LoVo (cell line): ENCODE data around the gene TMEM41B.
A peak's percentile ranks its signal among the peaks of the same experiment; 100 is the strongest.
"Not testable (repeated sequence)": the region's sequence is repeated elsewhere in the genome, so short reads cannot be mapped to it uniquely, and the experiment has no call there.

Experiments
- DNase-seq: peaks from one replicate; pipeline ENCODE4 v3.0.0-alpha.2; 2016; ENCODE audit warnings: low spot score

Gene TMEM41B, protein sequence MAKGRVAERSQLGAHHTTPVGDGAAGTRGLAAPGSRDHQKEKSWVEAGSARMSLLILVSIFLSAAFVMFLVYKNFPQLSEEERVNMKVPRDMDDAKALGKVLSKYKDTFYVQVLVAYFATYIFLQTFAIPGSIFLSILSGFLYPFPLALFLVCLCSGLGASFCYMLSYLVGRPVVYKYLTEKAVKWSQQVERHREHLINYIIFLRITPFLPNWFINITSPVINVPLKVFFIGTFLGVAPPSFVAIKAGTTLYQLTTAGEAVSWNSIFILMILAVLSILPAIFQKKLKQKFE

GRCh38 chr11:9314291-9315077, at the start of gene TMEM41B:
Gene TMEM41B (minus strand): TSS chr11:9314593. CDS start chr11:9314441, 152 bp downstream.
- DNase-seq: peak; percentile 97

DNA sequence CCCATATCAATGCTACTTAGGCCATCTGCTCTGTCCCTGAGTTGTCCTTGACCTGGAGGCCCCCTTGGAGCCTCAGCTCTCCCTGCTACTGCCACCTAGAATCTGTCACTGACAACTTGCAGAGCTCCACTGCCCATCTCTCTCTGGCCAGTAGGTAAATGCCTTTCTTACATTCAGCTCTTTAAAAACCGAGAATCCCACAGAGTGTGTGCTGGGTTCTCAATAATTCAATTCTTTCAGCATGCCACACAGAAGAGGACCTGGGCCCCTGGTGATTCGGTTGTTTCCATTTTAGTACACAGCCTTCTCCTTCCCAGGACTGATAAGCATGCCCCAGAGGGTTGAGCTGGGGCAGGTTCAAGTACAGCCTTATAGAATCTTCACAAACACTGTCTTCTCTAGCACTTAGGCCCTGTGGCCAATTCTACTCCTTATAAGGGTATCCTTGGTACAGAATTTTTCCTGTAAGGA, 48.0 kb upstream of the TMEM41B start:
- DNase-seq: no peak

- not testable (repeated sequence) for DNase-seq
These were observed 46.6 kb upstream of the TMEM41B start for GRCh38 chr11:9360862-9361622.

- DNase-seq: no peak
These were observed 42.6 kb upstream of the TMEM41B start for GRCh38 chr11:9357041-9357440.

DNA sequence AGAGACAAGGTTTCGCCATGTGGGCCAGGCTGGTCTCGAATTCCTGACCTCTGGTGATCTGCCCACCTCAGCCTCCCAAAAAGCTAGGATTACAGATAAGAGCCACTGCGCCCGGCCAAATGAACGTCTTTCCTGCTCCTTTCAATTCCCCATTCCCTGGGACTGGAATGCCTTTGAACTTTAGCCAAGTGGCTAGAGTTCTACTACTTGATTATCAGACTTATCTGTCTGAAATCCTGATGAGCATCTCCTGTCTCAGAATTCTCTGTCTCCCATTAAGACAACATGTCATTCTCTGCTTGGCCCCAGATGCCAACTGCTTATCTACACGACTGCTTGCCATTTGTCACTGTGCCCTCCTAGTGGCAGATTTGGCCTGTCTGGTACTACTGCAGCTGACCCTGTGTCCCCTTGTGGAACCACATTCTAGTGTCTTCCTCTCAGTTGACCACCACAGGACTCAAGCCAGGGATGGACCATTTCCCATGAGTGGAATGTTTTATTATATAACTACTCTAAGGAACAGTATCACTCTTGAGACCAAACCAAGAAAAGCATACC, 37.0 kb upstream of the TMEM41B start:
- no peak for DNase-seq

DNA sequence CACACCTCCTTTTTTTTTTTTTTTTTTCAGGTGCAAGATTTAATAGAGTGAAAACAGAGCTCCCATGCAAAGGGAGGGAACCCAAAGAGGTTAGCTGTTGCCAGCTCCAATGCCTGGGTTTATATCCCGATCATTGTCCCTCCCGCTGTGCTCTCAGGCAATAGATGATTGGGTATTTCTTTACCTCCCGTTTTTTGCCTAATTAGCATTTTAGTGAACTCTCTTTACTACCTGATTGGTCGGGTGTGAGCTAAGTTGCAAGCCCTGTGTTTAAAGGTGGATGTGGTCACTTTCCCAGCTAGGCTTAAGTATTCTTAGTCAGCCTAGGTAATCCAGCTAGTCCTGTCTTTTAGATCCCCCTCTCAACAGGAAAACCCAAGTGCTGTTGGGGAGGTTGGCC, 33.4 kb upstream of the TMEM41B start:
- DNase-seq: not testable (repeated sequence)

- DNase-seq: no peak
These were observed 32.7 kb upstream of the TMEM41B start for GRCh38 chr11:9347100-9347499.

- DNase-seq: no peak
These were observed 29.8 kb upstream of the TMEM41B start for GRCh38 chr11:9344061-9344680.

DNA sequence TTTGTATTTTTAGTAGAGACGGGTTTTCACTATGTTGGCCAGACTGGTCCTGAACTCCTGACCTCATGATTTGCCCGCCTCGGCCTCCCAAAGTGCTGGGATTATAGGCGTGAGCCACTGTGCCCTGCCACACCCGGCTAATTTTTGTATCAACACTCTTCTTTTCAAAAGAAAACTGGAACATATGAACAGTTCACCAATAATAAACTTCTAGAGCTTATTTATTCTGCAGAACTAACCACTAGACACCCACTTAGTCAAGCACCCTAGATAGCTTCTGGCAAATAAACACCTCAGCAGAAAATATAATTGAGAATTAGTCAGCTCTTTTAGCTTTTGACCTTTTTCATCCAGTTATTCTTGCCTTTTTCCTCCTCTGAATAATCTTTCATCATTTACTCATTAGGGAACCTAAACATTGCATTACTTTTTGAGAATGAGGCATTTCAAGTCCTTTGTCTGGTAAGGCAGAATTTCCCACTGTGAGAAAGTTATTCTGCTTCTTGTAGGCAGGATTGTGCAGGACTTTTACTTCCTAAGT, 27.3 kb upstream of the TMEM41B start:
- no peak for DNase-seq

DNA sequence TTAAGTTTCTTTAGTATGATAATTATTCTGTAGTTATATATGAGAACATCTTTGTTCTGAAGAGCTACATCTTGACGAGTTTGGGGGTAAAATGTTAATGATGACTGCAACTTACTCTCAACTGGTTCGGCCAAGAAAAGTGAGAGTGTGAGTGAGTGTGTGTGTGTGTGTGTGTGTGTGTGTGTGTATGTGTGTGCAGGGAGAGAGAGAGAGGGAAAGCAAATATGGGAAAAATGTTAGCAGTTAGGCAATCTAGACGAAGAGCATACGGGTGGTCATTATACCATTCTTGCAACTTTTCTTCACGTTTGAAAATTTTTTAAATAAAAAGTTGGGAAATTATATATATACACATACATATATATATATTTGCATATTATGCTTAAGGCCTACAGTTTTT, 18.3 kb upstream of the TMEM41B start:
- DNase-seq: no peak

DNA sequence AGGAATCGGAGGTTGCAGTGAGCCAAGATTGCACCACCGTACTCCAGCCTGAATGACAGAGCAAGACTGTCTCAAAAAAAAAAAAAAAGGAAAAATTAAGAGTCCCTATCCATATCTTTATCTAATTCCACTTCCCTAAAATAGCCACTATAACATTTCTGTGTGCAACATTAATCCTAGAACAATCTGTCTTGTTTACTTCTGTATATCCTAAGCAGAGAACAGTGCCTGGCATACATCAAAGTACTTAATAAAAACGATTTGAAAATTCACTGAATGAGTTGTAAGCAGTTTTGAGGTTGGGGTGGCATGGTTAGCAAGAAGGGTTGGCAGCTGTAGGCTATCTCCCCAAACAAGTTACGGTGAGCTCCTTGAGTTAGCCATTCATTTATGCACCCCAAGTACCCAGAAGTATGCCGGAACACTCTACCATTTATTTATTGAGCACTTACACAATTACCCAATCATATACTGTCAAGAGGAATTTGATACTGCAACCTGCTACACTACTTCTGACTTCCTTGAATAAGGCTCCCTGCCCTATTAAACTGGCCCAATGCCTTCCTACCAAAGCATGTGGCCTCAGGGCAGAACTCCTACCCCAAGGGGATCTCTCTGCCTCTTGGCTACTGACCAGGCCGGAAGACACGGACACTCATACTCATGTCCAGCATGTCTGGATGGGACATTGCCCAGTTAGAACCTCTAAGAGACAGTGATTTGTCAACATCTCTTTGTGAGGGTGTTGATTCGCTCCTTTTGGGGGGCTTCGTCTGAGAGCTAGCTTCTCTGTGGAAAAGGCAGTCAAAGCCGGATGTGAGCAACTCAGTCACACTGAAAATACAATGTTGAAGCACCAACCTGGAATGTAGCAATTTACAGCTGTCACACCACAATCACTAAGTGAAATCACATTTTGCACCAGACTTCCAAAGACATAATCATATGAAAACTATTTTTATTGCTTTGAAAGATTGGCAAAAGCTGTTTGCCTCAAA, 16.3 kb upstream of the TMEM41B start:
- DNase-seq: no peak

DNA sequence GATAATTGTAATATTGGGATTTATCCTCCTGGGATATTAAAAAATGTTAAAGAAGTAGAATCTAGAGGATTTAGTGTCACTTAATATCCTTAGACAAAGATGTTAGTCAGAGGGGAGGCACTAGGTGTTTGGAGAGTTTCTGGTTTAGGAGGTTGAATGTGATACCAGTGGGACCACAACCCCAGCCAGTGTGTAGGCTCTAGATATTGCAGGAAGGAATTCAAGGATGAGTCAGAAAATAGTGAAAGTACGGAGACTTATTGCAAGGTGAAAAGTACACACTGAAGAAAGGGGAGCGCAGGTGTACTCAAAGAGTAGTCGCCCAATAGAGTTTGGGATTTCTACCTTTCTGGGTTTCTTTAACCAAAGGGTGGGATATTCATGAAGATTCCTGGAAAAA, 5.7 kb upstream of the TMEM41B start:
- no peak for DNase-seq

DNA sequence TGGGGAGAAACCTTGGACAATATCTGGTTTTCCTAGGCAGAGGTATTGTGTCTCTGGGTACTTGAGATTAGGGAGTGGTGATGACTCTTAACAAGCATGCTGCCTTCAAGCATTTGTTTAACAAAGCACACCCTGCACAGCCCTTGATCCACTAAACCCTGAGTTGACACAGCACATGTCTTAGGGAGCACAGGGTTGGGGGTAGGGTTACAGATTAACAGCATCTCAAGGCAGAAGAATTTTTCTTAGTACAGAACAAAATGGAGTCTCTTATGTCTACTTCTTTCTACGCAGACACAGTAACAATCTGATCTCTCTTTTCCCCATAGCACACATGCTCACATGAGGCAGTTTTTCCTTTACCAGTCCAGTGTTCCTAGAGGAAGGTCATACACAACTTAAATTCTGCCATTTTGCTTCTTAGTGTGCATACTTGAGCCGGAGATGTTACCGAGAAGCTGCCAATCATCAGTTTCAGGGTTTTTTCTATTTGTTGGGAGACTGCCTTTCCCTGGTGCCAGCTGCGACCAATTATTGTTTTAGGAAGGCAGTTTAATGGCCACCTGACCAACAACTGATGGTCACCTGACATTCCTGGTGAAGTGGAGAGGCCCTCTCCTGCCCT, 5.1 kb upstream of the TMEM41B start:
- not testable (repeated sequence) for DNase-seq

- not testable (repeated sequence) for DNase-seq
These were observed 4.3 kb upstream of the TMEM41B start for GRCh38 chr11:9318442-9319376.

DNA sequence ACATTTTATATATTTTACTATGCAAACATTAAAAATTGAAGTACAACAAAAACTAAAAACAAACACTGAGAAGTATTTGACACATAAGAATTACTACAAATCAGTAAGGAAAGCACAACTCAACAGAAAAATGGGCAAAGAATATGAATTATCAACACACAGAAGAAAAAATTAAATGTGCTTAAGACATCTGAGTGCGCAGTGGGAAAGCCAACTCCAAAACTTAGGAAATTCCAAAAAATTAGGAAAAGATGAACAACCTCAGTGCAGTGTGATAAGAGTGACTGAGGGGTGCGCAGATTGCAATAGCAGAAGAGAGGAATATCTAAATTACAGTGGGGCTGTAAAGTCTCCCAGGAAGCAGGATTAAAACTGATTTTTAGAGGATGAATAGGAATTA, 1.9 kb upstream of the TMEM41B start:
- DNase-seq: no peak

DNA sequence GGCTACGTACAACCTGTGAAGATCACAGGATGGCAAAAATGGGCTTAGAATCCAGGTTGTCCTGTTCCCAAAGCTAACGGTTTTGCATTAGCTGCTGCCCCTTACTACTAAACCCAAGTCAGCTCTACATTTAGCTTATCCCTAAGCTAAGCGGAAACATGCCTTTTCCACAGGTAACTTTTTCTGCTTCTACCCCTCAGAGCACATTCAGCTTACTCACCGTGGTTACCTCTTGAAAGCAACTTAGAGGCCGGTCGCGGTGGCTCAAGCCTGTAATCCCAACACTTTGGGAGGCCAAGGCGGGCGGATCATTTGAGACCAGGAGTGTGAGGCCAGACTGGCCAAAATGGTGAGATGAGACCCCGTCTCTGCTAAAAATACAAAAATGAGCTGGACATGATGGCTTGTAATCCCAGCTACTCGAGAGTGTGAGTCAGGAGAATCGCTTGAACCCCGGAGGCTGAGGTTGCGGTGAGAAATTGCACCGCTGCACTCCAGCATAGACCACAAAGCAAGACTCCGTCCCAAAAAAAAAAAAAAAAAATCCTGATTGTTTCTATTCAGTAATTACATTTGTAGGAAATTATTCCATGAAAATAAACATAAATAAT, 790 bp upstream of the TMEM41B start:
- no peak for DNase-seq

GRCh38 chr11:9313648-9314290, 624 bp downstream of the TMEM41B start:
- DNase-seq: no peak
